ENCODE results near the gene PPP1R12C. TPM values are rescaled to one million over a fixed set of nuclear protein-coding genes. Genes with fewer than 3 reads are reported as not detected.
A peak's percentile ranks its signal among the peaks of the same experiment; 100 is the strongest.
"Not testable (repeated sequence)": the region's sequence is repeated elsewhere in the genome, so short reads cannot be mapped to it uniquely, and the experiment has no call there.

Gene PPP1R12C
- 31.3 TPM for total RNA-seq (ENCODE audit: insufficient read depth, low replicate concordance)

GRCh38 chr19:55116859-55117662 lies at the start of gene PPP1R12C:
PPP1R12C (minus strand) TSS chr19:55117637; CDS start chr19:55117543, 94 bp downstream.
- DNase-seq (ENCODE audit: low spot score) = no peak

- peak; percentile 90 for DNase-seq (ENCODE audit: low spot score)
Observed at GRCh38 chr19:55166530-55167268, 49.3 kb upstream of the PPP1R12C start, which contains the start of gene DNAAF3. DNAAF3 (minus strand) TSS chr19:55166613; CDS start chr19:55166413, 200 bp downstream.

GRCh38 chr19:55165952-55166529 lies 48.6 kb upstream of the PPP1R12C start:
- no peak for DNase-seq (ENCODE audit: low spot score)

GRCh38 chr19:55161571-55162322 lies 44.3 kb upstream of the PPP1R12C start:
- DNase-seq (ENCODE audit: low spot score) = no peak

- no peak for DNase-seq (ENCODE audit: low spot score)
Observed at GRCh38 chr19:55160986-55161365, 43.5 kb upstream of the PPP1R12C start.

GRCh38 chr19:55160128-55160985 lies 42.9 kb upstream of the PPP1R12C start:
- peak; percentile 66 for DNase-seq (ENCODE audit: low spot score)

GRCh38 chr19:55158848-55159749 lies 41.7 kb upstream of the PPP1R12C start:
- peak; percentile 78 for DNase-seq (ENCODE audit: low spot score)

- DNase-seq (ENCODE audit: low spot score) = no peak
Observed at GRCh38 chr19:55158423-55158822, 41.0 kb upstream of the PPP1R12C start.

- no peak for DNase-seq (ENCODE audit: low spot score)
Observed at GRCh38 chr19:55157064-55157908, 39.8 kb upstream of the PPP1R12C start, which contains the start of gene TNNI3. TNNI3 (minus strand) TSS chr19:55157732; CDS start chr19:55157589, 143 bp downstream.

GRCh38 chr19:55156202-55157063 lies 39.0 kb upstream of the PPP1R12C start:
- no peak for DNase-seq (ENCODE audit: low spot score)

- DNase-seq (ENCODE audit: low spot score) = not testable (repeated sequence)
Observed at GRCh38 chr19:55155784-55156183, 38.3 kb upstream of the PPP1R12C start.

GRCh38 chr19:55153652-55154264 lies 36.3 kb upstream of the PPP1R12C start:
- DNase-seq (ENCODE audit: low spot score) = no peak

- DNase-seq (ENCODE audit: low spot score) = no peak
Observed at GRCh38 chr19:55152017-55152416, 34.6 kb upstream of the PPP1R12C start.

- DNase-seq (ENCODE audit: low spot score) = peak; percentile 80
Observed at GRCh38 chr19:55149078-55150003, 31.9 kb upstream of the PPP1R12C start, which contains the start of gene TNNT1. TNNT1 (minus strand) TSS chr19:55149206; CDS start chr19:55147157, 2,049 bp downstream.

GRCh38 chr19:55147545-55148251 lies 30.3 kb upstream of the PPP1R12C start:
- no peak for DNase-seq (ENCODE audit: low spot score)
